H9 (cell line): ENCODE measurements around the gene BMPR1A. TPM values are rescaled to one million over a fixed set of nuclear protein-coding genes. Genes with fewer than 3 reads are reported as not detected.
A peak's percentile ranks its signal among the peaks of the same experiment; 100 is the strongest.

ENCODE experiments used
- DNase-seq: peaks from one replicate; pipeline ENCODE4 v3.0.0-alpha.2; 2017
- H2AFZ ChIP-seq: one replicate; pipeline ENCODE4 v1.6.1; 2013; ENCODE audit warnings: mild to moderate bottlenecking, low read length, control low read depth, moderate library complexity
- H2AK5ac ChIP-seq: 2 replicates; pipeline ENCODE4 v1.6.1; 2013; ENCODE audit warnings: low read length, control low read depth, mixed read lengths; ENCODE audit not compliant: insufficient read length
- H2BK120ac ChIP-seq: one replicate; pipeline ENCODE4 v1.6.1; 2013; ENCODE audit warnings: low read depth, mild to moderate bottlenecking, low read length, control low read depth, inconsistent platforms; ENCODE audit not compliant: poor library complexity, severe bottlenecking
- H2BK12ac ChIP-seq: 2 replicates; pipeline ENCODE4 v1.6.1; 2013; ENCODE audit warnings: low read length, control low read depth, mixed read lengths, low read depth; ENCODE audit not compliant: insufficient read length
- H2BK15ac ChIP-seq: 2 replicates; pipeline ENCODE4 v1.6.1; 2013; ENCODE audit warnings: low read depth, low read length, control low read depth
- H2BK20ac ChIP-seq: one replicate; pipeline ENCODE4 v1.6.1; 2013; ENCODE audit warnings: low read depth, mild to moderate bottlenecking, low read length, control low read depth, inconsistent platforms; ENCODE audit not compliant: poor library complexity, severe bottlenecking
- H2BK5ac ChIP-seq: 2 replicates; pipeline ENCODE4 v1.6.1; 2013; ENCODE audit warnings: low read length, control low read depth, mixed read lengths; ENCODE audit not compliant: insufficient read length
- H3K14ac ChIP-seq: 2 replicates; pipeline ENCODE4 v1.6.1; 2013; ENCODE audit warnings: low read length, control low read depth; ENCODE audit not compliant: insufficient read depth
- H3K18ac ChIP-seq: 2 replicates; pipeline ENCODE4 v1.6.1; 2013; ENCODE audit warnings: low read depth, mild to moderate bottlenecking, mixed read lengths, low read length, control low read depth; ENCODE audit not compliant: insufficient read length
- H3K23ac ChIP-seq: 2 replicates; pipeline ENCODE4 v1.6.1; 2013; ENCODE audit warnings: low read length, control low read depth, mixed read lengths, low read depth; ENCODE audit not compliant: insufficient read length
- H3K23me2 ChIP-seq: 2 replicates; pipeline ENCODE4 v1.6.1; 2013; ENCODE audit warnings: low read depth, mild to moderate bottlenecking, mixed read lengths, low read length, control low read depth; ENCODE audit not compliant: insufficient read length, poor library complexity, severe bottlenecking
- H3K27ac ChIP-seq: 2 replicates; pipeline ENCODE4 v1.5.1; 2013; ENCODE audit warnings: low read length, control low read depth, mixed read lengths, low read depth; ENCODE audit not compliant: insufficient read length
- H3K27me3 ChIP-seq: 2 replicates; pipeline ENCODE4 v1.6.1; 2013; ENCODE audit warnings: low read length, control low read depth, inconsistent platforms; ENCODE audit not compliant: insufficient read depth
- H3K4ac ChIP-seq: 2 replicates; pipeline ENCODE4 v1.6.1; 2013; ENCODE audit warnings: low read depth, mild to moderate bottlenecking, control low read depth, inconsistent platforms, low read length, moderate library complexity
- H3K4me1 ChIP-seq: 2 replicates; pipeline ENCODE4 v1.6.1; 2013; ENCODE audit warnings: low read length, control low read depth, inconsistent platforms; ENCODE audit not compliant: insufficient read depth
- H3K4me2 ChIP-seq: 2 replicates; pipeline ENCODE4 v1.6.1; 2013; ENCODE audit warnings: low read length, control low read depth, mixed read lengths; ENCODE audit not compliant: insufficient read length, insufficient read depth
- H3K56ac ChIP-seq: 2 replicates; pipeline ENCODE4 v1.6.1; 2013; ENCODE audit warnings: low read depth, mild to moderate bottlenecking, mixed read lengths, low read length, control low read depth; ENCODE audit not compliant: insufficient read length
- H3K79me1 ChIP-seq: 2 replicates; pipeline ENCODE4 v1.6.1; 2013; ENCODE audit warnings: low read depth, mild to moderate bottlenecking, moderate library complexity, low read length, control low read depth, inconsistent platforms; ENCODE audit not compliant: insufficient read depth, poor library complexity, severe bottlenecking
- H3K79me2 ChIP-seq: 2 replicates; pipeline ENCODE4 v1.6.1; 2013; ENCODE audit warnings: low read length, control low read depth, inconsistent platforms; ENCODE audit not compliant: insufficient read depth
- H3K9ac ChIP-seq: 2 replicates; pipeline ENCODE4 v1.6.1; 2013; ENCODE audit warnings: low read length, control low read depth, mixed read lengths; ENCODE audit not compliant: insufficient read length; ENCODE audit errors: extremely low read depth
- H3K9me3 ChIP-seq: one replicate; pipeline ENCODE4 v1.6.1; 2013; ENCODE audit warnings: low read depth, low read length, inconsistent platforms; ENCODE audit not compliant: control insufficient read depth
- H3T11ph ChIP-seq: one replicate; pipeline ENCODE4 v1.6.1; 2013; ENCODE audit warnings: mild to moderate bottlenecking, low read length, control low read depth, inconsistent platforms
- H4K20me1 ChIP-seq: one replicate; pipeline ENCODE4 v1.6.1; 2013; ENCODE audit not compliant: control insufficient read depth, insufficient read length, insufficient read depth
- H4K5ac ChIP-seq: 2 replicates; pipeline ENCODE4 v1.6.1; 2013; ENCODE audit warnings: low read depth, mild to moderate bottlenecking, mixed read lengths, low read length, control low read depth; ENCODE audit not compliant: insufficient read length
- H4K8ac ChIP-seq: replicated peaks from 2 replicates; pipeline ENCODE4 v1.6.1; 2013; ENCODE audit warnings: low read length, control low read depth, mixed read lengths, low read depth; ENCODE audit not compliant: insufficient read length
- H4K91ac ChIP-seq: 2 replicates; pipeline ENCODE4 v1.6.1; 2013; ENCODE audit warnings: low read depth, mild to moderate bottlenecking, moderate library complexity, mixed read lengths, low read length, control low read depth; ENCODE audit not compliant: insufficient read length
- H3K27ac Mint-ChIP-seq, 3 experiments: 2 replicates in 2 of 3; 3 replicates in 1 of 3; pipeline ENCODE4 v1.8.0; 2020 to 2021; ENCODE audit warnings: mixed read lengths in 3 of 3, mild to moderate bottlenecking in 1 of 3, moderate library complexity in 1 of 3
- H3K27me3 Mint-ChIP-seq: 2 replicates; pipeline ENCODE4 v1.8.0; 2021; ENCODE audit warnings: low read depth, mild to moderate bottlenecking, moderate library complexity, mixed read lengths
- H3K36me3 Mint-ChIP-seq, 3 experiments: 2 replicates in 2 of 3; 3 replicates in 1 of 3; pipeline ENCODE4 v1.8.0; 2020 to 2021; ENCODE audit warnings: low read depth in 3 of 3, mixed read lengths in 3 of 3; ENCODE audit not compliant: insufficient read depth in 1 of 3
- H3K4me1 Mint-ChIP-seq, 2 experiments: 2 replicates each; pipeline ENCODE4 v1.8.0; 2020; ENCODE audit warnings: mixed read lengths in 2 of 2
- H3K4me3 Mint-ChIP-seq, 2 experiments: 2 replicates in 1 of 2; 3 replicates in 1 of 2; pipeline ENCODE4 v1.8.0; 2020 to 2021; ENCODE audit warnings: mild to moderate bottlenecking in 2 of 2, mixed read lengths in 2 of 2, moderate library complexity in 1 of 2
- H3K9me3 Mint-ChIP-seq, 2 experiments: 2 replicates in 1 of 2; 3 replicates in 1 of 2; pipeline ENCODE4 v1.8.0; 2020; ENCODE audit warnings: mild to moderate bottlenecking in 2 of 2, mixed read lengths in 2 of 2, moderate library complexity in 1 of 2
- WGBS: extraction: QIAGEN DNeasy Blood & Tissue Kit; methylation state at CpG from one replicate; pipeline ENCODE4 v1.1.7; 2013; ENCODE audit warnings: missing lambda C conversion rate, low lambda C conversion rate, mixed read lengths; ENCODE audit not compliant: insufficient read length; ENCODE audit errors: extremely low coverage; 5-methylcytosine and 5-hydroxymethylcytosine counted together
- total RNA-seq: library from RNA; stranded (reverse); gene quantifications from 2 replicates; pipeline ENCODE4 v1.2.1, GENCODE V29; 2021
- TF ChIP-seq, protein P1 (sequence below): fragments of 200-600 bp; sonication (generic); conservative IDR thresholded peaks from 3 replicates; pipeline ENCODE4 v1.8.0; 2021; ENCODE audit warnings: antibody characterized with exemption, mild to moderate bottlenecking

Gene BMPR1A
- total RNA-seq, 1 experiment from 2014 or later, result 138 TPM

DNA sequence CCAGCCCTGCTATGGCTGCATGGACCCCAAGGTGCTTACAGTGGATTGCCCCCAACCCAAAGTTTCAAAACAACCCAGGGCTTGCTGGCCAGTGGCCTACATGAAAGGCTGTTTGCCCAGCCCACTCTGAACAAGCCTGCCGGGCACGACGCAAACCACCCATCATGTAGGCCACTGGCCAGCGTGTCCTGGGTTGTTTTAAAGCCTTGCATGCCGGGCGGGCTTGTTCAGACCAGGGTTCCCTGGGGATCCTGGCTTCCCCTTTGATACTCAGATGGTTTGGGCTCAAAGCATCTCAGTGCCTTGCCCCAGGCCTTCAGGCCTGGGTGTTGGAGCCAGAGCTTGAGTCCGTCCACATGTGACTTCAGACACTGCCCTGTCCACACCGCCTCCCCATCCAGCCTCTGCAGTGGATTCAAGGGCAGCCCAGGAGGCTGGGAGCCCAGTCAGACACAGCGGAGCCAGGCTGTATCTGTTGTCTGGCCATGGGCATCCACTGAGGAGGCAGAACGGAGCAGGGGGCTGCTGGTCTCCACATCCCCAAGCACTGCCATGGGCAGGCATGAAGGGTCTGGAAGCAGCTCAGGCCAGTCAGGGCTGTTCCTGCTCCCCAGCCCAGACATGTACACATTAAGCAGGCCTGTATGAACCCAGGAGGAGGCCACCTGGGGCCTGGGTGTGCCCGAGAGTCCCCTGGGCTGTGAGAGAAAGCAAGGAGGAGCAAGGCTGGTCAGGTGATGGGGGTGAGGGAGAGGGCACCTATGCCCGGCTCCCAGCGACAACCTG, 207.8 kb downstream of the BMPR1A start:
- TF ChIP-seq, protein P1, sequence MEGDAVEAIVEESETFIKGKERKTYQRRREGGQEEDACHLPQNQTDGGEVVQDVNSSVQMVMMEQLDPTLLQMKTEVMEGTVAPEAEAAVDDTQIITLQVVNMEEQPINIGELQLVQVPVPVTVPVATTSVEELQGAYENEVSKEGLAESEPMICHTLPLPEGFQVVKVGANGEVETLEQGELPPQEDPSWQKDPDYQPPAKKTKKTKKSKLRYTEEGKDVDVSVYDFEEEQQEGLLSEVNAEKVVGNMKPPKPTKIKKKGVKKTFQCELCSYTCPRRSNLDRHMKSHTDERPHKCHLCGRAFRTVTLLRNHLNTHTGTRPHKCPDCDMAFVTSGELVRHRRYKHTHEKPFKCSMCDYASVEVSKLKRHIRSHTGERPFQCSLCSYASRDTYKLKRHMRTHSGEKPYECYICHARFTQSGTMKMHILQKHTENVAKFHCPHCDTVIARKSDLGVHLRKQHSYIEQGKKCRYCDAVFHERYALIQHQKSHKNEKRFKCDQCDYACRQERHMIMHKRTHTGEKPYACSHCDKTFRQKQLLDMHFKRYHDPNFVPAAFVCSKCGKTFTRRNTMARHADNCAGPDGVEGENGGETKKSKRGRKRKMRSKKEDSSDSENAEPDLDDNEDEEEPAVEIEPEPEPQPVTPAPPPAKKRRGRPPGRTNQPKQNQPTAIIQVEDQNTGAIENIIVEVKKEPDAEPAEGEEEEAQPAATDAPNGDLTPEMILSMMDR, result no peak
- no peaks in the 10 kb centered on the region for H3K9me3 Mint-ChIP-seq
- no peak overlapping the region for H2BK15ac ChIP-seq
- no peak overlapping the region for H3K27ac ChIP-seq
- H3K4me2 ChIP-seq, result no peak overlapping the region
- H3K4me1 ChIP-seq, result peaks cover 2% of the 10 kb centered on the region; the same call in 1 of the 2 replicates
- H3K9ac ChIP-seq, result no peak overlapping the region
- H3K9me3 ChIP-seq, result no peaks in the 10 kb centered on the region
- H3K56ac ChIP-seq, result no peak overlapping the region
- H2BK12ac ChIP-seq, result no peak overlapping the region
- no peaks in the 10 kb centered on the region for H3K79me1 ChIP-seq
- H3K4me3 Mint-ChIP-seq, result no peak overlapping the region
- H3K36me3 Mint-ChIP-seq, result no peaks in the 10 kb centered on the region
- no peaks in the 10 kb centered on the region for H4K20me1 ChIP-seq
- H2AFZ ChIP-seq, result no peak overlapping the region
- no peak overlapping the region for H3K14ac ChIP-seq
- peak overlapping the region in 1 of 3 experiments; percentile 65; a peak in 1 of 7 replicates for H3K27ac Mint-ChIP-seq
- no peak overlapping the region for H2BK20ac ChIP-seq
- H2AK5ac ChIP-seq, result no peak overlapping the region
- no peaks in the 10 kb centered on the region for H3K27me3 Mint-ChIP-seq
- no peaks in the 10 kb centered on the region for H3K79me2 ChIP-seq
- no peak overlapping the region for H3K4ac ChIP-seq
- H2BK120ac ChIP-seq, result no peak overlapping the region
- no peak overlapping the region for H2BK5ac ChIP-seq
- no peak overlapping the region for H4K8ac ChIP-seq
- no peak overlapping the region for H4K5ac ChIP-seq
- H3T11ph ChIP-seq, result no peak overlapping the region
- peaks cover 20 to 31% of the 10 kb centered on the region in 2 experiments for H3K4me1 Mint-ChIP-seq
- H3K23me2 ChIP-seq, result no peaks in the 10 kb centered on the region
- H3K23ac ChIP-seq, result no peak overlapping the region
- no peak overlapping the region for H4K91ac ChIP-seq
- no peaks in the 10 kb centered on the region for H3K27me3 ChIP-seq
- WGBS, result no CpG with 5 or more reads among the region's 13 CpGs
- H3K18ac ChIP-seq, result no peak overlapping the region
- no peak for DNase-seq
